BLaER1 (cell line): ENCODE results near the gene LSAMP.

Experiments used
- H3K27ac ChIP-seq: shearing (Covaris generic); formaldehyde crosslinking; 2 replicates; pipeline ENCODE4 v1.8.1; 2022
- H3K27me3 ChIP-seq: shearing (Covaris generic); formaldehyde crosslinking; 2 replicates; pipeline ENCODE4 v1.8.1; 2022
- H3K36me3 ChIP-seq: shearing (Covaris generic); formaldehyde crosslinking; 2 replicates; pipeline ENCODE4 v1.8.1; 2022
- H3K4me1 ChIP-seq: shearing (Covaris generic); formaldehyde crosslinking; 2 replicates; pipeline ENCODE4 v1.8.1; 2022
- H3K4me2 ChIP-seq: shearing (Covaris generic); formaldehyde crosslinking; 2 replicates; pipeline ENCODE4 v1.8.1; 2022
- H3K4me3 ChIP-seq: shearing (Covaris generic); formaldehyde crosslinking; 2 replicates; pipeline ENCODE4 v1.8.1; 2022
- H3K9ac ChIP-seq: shearing (Covaris generic); formaldehyde crosslinking; 2 replicates; pipeline ENCODE4 v1.8.1; 2022
- H3K9me3 ChIP-seq: shearing (Covaris generic); formaldehyde crosslinking; 2 replicates; pipeline ENCODE4 v1.8.1; 2022
- H4K20me1 ChIP-seq: shearing (Covaris generic); formaldehyde crosslinking; 2 replicates; pipeline ENCODE4 v1.8.1; 2022
- Cebpa-rat ChIP-seq: shearing (Covaris generic); IDR thresholded peaks from 2 replicates; pipeline ENCODE4 v1.8.1; 2022

LSAMP gene

GRCh38 chr3:116453666-116454346 is 8.5 kb upstream of the LSAMP start:
- Histone ChIP-seq H3K9me3 (no peaks in the 10 kb centered on the region), H3K4me2 (no peak overlapping the region), H3K4me3 (no peak overlapping the region), H4K20me1 (no peaks in the 10 kb centered on the region), H3K27me3 (no peaks in the 10 kb centered on the region), H3K27ac (no peak overlapping the region), H3K4me1 (no peaks in the 10 kb centered on the region), H3K36me3 (no peaks in the 10 kb centered on the region), H3K9ac (no peak overlapping the region)
- TF ChIP-seq Cebpa-rat = no peak

GRCh38 chr3:116449546-116450350 is 4.5 kb upstream of the LSAMP start:
- H3K27ac ChIP-seq = no peak overlapping the region

GRCh38 chr3:116445990-116446389 is 703 bp upstream of the LSAMP start:
- Histone ChIP-seq H3K9ac (no peak overlapping the region), H3K27me3 (peaks cover 6% of the 10 kb centered on the region; the same call in 1 of the 2 replicates), H3K36me3 (no peaks in the 10 kb centered on the region), H4K20me1 (no peaks in the 10 kb centered on the region), H3K4me2 (no peak overlapping the region), H3K4me1 (no peaks in the 10 kb centered on the region), H3K4me3 (no peak overlapping the region), H3K9me3 (no peaks in the 10 kb centered on the region), H3K27ac (no peak overlapping the region)
- TF ChIP-seq Cebpa-rat = no peak

More at GRCh38 chr3:116449546-116450350, 4.5 kb upstream of the LSAMP start:
- no peak overlapping the region for H3K4me3 ChIP-seq
- no peaks in the 10 kb centered on the region for H3K36me3 ChIP-seq
- peaks cover 5% of the 10 kb centered on the region; the same call in 1 of the 2 replicates for H3K27me3 ChIP-seq
- no peaks in the 10 kb centered on the region for H3K9me3 ChIP-seq
- no peaks in the 10 kb centered on the region for H4K20me1 ChIP-seq
- TF ChIP-seq Cebpa-rat = no peak
- no peak overlapping the region for H3K9ac ChIP-seq
- no peak overlapping the region for H3K4me2 ChIP-seq
- no peaks in the 10 kb centered on the region for H3K4me1 ChIP-seq

- peaks cover 6% of the 10 kb centered on the region; the same call in 1 of the 2 replicates for H3K27me3 ChIP-seq
- no peak overlapping the region for H3K9ac ChIP-seq
- H3K4me3 ChIP-seq = no peak overlapping the region
- TF ChIP-seq Cebpa-rat = no peak
- H3K36me3 ChIP-seq = no peaks in the 10 kb centered on the region
- H4K20me1 ChIP-seq = no peaks in the 10 kb centered on the region
- H3K9me3 ChIP-seq = no peaks in the 10 kb centered on the region
- no peak overlapping the region for H3K4me2 ChIP-seq
- no peaks in the 10 kb centered on the region for H3K4me1 ChIP-seq
- H3K27ac ChIP-seq = no peak overlapping the region
Measured at GRCh38 chr3:116444819-116445310, 422 bp downstream of the LSAMP start.

GRCh38 chr3:116444115-116444747 is 1.1 kb downstream of the LSAMP start:
- H3K4me3 ChIP-seq = no peak overlapping the region
- no peak overlapping the region for H3K9ac ChIP-seq
- H3K4me1 ChIP-seq = no peaks in the 10 kb centered on the region
- no peak for TF ChIP-seq Cebpa-rat
- H4K20me1 ChIP-seq = no peaks in the 10 kb centered on the region
- H3K27ac ChIP-seq = no peak overlapping the region
- no peaks in the 10 kb centered on the region for H3K36me3 ChIP-seq
- H3K4me2 ChIP-seq = no peak overlapping the region
- H3K27me3 ChIP-seq = peaks cover 6% of the 10 kb centered on the region; the same call in 1 of the 2 replicates
- no peaks in the 10 kb centered on the region for H3K9me3 ChIP-seq

- H3K9ac ChIP-seq = no peak overlapping the region
- H3K27ac ChIP-seq = no peak overlapping the region
- H3K4me2 ChIP-seq = no peak overlapping the region
- no peak overlapping the region for H3K4me3 ChIP-seq
- H3K4me1 ChIP-seq = no peaks in the 10 kb centered on the region
- no peaks in the 10 kb centered on the region for H3K9me3 ChIP-seq
- TF ChIP-seq Cebpa-rat = no peak
- H4K20me1 ChIP-seq = no peaks in the 10 kb centered on the region
- H3K36me3 ChIP-seq = no peaks in the 10 kb centered on the region
- peaks cover 6% of the 10 kb centered on the region; the same call in 1 of the 2 replicates for H3K27me3 ChIP-seq
Measured at GRCh38 chr3:116443191-116443661, 2.1 kb downstream of the LSAMP start.

GRCh38 chr3:116442331-116443021 is 2.8 kb downstream of the LSAMP start:
- Histone ChIP-seq H3K36me3 (no peaks in the 10 kb centered on the region), H3K27me3 (peaks cover 6% of the 10 kb centered on the region; the same call in 1 of the 2 replicates), H3K4me1 (no peaks in the 10 kb centered on the region), H3K27ac (no peak overlapping the region), H4K20me1 (no peaks in the 10 kb centered on the region), H3K4me2 (no peak overlapping the region), H3K4me3 (no peak overlapping the region), H3K9me3 (no peaks in the 10 kb centered on the region), H3K9ac (no peak overlapping the region)
- TF ChIP-seq Cebpa-rat = no peak

- Histone ChIP-seq H3K9me3 (no peaks in the 10 kb centered on the region), H3K36me3 (no peaks in the 10 kb centered on the region), H4K20me1 (no peaks in the 10 kb centered on the region), H3K4me2 (no peak overlapping the region), H3K4me1 (no peaks in the 10 kb centered on the region), H3K4me3 (no peak overlapping the region), H3K27me3 (peaks cover 6% of the 10 kb centered on the region; the same call in 1 of the 2 replicates), H3K27ac (no peak overlapping the region), H3K9ac (no peak overlapping the region)
- TF ChIP-seq Cebpa-rat = no peak
Measured at GRCh38 chr3:116441652-116442051, 3.6 kb downstream of the LSAMP start.

GRCh38 chr3:116440196-116440595 is 5.1 kb downstream of the LSAMP start:
- no peak for TF ChIP-seq Cebpa-rat

More at GRCh38 chr3:116440196-116440595, 5.1 kb downstream of the LSAMP start:
- H3K9me3 ChIP-seq = no peaks in the 10 kb centered on the region
- no peak overlapping the region for H3K4me2 ChIP-seq
- peaks cover 6% of the 10 kb centered on the region; the same call in 1 of the 2 replicates for H3K27me3 ChIP-seq
- no peak overlapping the region for H3K4me3 ChIP-seq
- H3K27ac ChIP-seq = no peak overlapping the region
- H3K36me3 ChIP-seq = no peaks in the 10 kb centered on the region
- no peak overlapping the region for H3K9ac ChIP-seq
- H4K20me1 ChIP-seq = no peaks in the 10 kb centered on the region
- no peaks in the 10 kb centered on the region for H3K4me1 ChIP-seq
